Activated CD8-positive, alpha-beta memory T cell treated with anti-CD3 and anti-CD28 coated beads, Interleukin-2, amount 50 U/mL, for 1 hour (primary cell): ENCODE results near the gene ZMYND10.
A peak's percentile ranks its signal among the peaks of the same experiment; 100 is the strongest.

ENCODE experiments used
- DNase-seq: peaks from one replicate; pipeline ENCODE4 v3.0.0-alpha.2; 2020; ENCODE audit errors: extremely low read depth

The ZMYND10 gene

GRCh38 chr3:50303013-50303815 is 42.3 kb downstream of the ZMYND10 start, which contains the start of gene HYAL1:
TSS of gene HYAL1 (minus strand) at chr3:50303574. CDS start at chr3:50302956, 618 bp downstream.
- no peak for DNase-seq

DNA sequence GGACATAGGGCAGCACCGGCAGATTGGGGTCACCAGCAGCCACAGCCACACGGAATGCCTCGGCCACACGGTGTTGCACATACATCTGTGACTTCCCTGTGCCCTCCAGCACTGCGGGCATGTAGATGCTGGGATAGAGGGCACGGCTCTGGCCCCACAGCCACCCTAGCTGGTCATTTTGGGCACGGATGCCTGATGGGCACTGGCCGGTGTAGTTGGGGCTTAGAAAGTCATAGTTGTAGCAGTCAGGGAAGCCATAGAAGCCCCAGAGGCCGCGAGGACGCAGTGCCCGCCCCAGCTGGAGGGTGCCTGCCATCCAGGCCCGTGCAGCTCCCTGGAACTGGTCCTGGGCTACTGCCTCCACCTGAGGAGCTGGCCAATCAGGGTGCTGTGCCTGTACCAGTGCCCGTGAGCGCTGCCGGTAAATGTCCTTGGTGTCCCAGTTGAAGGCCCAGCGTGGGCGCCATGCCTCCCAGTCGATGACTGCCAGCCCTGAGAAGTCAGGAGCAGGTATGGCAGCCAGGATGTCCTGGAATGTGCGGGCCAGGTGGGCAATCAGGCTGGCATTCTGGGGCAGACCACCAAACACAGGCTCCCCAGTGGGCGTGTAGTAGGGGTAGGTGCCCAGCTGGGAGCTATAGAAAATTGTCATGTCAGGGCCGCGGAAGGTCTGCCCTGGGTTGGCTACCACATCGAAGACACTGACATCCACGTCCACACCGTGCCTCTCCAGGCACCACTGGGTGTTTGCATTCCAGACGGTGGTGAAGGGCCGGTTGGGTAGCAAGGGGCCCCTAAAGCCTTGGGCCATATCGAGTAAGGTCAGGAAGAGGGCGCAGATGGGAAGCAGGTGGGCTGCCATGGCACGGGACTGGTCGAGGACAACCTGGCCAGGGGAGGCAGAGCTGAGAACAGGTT is 43.2 kb downstream of the ZMYND10 start:
- DNase-seq = no peak

- DNase-seq = no peak
Measured at GRCh38 chr3:50300681-50301254, 44.8 kb downstream of the ZMYND10 start.

- DNase-seq = no peak
Measured at GRCh38 chr3:50299929-50300680, 45.4 kb downstream of the ZMYND10 start.

DNA sequence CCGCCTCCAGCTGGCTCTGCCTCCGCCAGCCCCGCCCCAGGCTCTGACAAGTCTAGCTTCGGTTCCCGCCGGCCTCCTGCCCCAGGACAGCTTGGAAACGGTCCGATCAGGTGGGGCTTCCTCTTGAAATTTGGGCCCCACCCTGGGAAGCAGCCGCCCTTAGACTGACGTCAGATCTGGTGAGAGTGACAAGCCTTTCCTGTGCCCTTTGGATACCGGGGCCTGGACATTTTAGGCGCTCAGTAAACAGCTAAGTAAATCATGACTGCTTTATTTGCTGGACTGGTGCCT is 45.9 kb downstream of the ZMYND10 start:
- DNase-seq = no peak

- peak; percentile 98 for DNase-seq
Measured at GRCh38 chr3:50298836-50299637, 46.5 kb downstream of the ZMYND10 start, which contains the start of the genes HYAL3 and NAA80. TSS of gene HYAL3 (minus strand) at chr3:50299405. CDS start at chr3:50295602, 3,803 bp downstream. TSS of gene NAA80 (minus strand) at chr3:50299405. CDS start at chr3:50297463, 1,942 bp downstream.

DNA sequence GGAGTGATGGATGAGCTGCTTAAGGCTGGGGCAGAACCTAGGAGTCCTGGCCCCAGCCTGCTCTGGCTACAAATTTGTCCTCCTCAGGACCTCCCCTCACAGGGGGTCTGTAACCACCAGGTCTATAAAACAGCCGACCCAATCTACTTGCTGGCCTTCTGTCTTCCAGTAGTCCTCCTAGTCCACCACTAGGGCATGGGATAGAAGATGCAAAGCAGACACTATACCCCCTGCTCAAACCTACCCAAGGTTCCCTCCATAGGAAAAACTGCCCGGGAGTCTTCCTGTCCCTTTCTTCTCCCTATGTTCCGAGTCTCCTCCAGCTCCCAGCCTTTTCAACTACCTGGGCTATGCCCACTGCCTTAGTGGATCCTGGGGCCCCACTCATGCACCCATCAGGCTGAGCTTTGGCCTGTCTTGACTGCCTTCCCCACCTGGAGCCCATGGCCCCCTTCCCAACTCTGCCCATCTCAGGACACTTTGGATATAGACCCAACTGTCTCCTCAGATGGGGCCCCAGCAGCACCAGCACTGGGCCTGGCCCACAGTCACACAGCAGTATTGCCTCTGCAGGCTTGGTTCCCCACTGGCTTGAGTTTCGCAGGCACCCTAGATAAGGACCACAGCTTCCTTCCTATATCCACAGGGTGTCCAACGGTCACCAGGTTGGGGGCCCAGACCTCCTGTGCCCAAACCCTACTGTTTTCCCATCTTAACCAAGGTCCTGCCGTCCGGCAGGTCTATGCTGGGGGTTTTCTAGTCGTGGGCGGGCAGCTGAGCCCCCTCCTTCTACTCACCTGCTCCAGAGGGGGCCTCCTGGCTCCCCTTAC is 47.4 kb downstream of the ZMYND10 start:
- DNase-seq = no peak

GRCh38 chr3:50297384-50297775 is 48.2 kb downstream of the ZMYND10 start:
- no peak for DNase-seq

DNA sequence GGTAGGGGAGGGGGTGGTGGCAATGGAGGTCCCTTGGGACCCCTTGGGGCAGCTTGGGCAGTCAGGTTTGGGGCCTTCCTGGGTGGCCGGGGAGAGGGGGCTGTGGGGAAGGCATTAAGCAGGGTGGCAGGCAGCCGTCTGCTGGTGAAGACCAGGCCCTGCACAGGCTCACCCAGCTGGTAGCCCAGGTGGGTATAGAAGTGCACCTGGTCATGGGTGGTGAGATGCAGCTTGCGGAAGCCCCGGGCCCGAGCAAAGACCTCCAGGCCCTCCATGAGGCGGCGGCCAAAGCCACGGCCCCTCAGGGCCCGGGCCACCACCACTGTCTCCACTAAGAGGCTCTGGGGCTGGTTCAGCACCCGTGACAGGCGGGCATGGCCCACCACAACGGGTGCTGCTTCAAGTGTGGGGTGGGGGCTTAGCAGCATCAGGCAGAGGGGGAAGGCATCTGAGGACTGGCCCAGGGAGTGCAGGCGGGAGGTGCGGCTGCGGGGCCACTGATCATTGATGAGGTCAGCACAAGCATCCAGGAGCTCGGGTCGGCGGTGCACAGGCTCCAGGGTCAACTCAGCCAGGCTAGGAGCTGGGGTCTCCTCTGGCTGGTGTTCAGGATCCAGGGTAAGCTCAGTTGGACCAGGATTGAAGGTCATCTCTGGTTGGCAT is 48.7 kb downstream of the ZMYND10 start:
- DNase-seq = no peak

- DNase-seq = no peak
Measured at GRCh38 chr3:50295553-50296431, 49.7 kb downstream of the ZMYND10 start.

- no peak for DNase-seq
Measured at GRCh38 chr3:50294492-50295403, 50.8 kb downstream of the ZMYND10 start.

DNA sequence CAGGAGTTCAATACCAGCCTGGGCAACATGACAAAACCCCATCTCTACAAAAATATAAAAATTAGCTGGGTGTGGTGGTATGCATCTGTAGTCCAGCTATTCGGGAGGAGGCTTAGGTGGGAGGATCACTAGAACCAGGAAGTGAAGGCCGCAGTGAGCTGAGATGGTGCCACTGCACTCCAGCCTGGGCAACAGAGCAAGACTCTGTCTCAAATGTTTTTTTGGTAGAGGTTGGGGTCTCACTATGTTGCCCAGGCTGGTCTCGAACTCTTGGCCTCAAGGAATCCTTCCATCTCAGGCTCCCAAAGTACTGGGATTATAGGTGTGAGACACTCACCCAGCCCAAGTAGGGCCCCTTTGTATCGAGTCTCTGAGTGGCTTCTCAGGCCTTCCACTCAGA is 51.4 kb downstream of the ZMYND10 start:
- no peak for DNase-seq

GRCh38 chr3:50293079-50293801 is 52.3 kb downstream of the ZMYND10 start:
- DNase-seq = no peak

DNA sequence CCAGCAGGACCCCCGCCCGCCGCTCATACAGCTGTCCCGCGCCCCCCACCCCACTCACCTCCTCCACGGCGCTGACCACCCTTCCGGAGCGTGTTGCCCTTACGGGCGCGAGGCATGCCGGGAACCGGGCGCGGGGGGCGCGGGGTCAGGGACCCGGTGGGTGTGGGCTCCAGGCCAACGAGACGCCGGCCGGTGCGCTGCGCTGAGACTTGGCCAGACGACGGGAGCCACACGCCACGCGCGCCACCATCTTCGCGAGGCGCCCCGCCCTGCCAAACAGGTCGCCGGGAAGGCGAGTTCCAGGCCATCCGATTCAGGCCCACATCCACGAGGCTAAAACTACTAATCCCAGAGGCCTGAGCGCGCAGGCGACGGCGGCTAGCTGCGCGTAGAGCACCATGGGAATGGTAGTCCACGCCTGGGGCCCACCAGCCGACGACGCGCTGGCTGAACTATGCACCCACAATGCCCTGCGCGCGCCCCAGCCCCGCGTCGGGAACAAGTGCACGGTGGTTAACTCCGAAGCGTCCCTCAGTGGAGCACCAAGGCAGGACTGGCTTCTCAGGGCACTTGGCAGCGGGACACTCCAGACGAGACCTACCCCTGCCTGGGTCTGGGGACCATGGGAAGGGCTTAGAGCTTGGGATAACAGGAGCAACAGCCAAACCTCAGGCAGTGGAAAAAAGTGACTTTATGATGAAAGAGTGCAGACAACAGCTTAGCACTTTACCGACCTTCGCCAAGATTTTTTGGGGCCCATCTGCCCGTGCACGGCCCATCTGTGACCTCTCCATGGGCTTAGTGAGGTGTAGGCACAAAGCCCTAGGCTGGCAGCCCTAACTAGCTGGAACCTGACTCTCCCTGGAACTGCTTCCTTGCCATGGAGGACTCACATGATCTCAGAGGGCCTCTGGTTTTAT is 53.1 kb downstream of the ZMYND10 start, which contains the start of gene IFRD2:
TSS of gene IFRD2 (minus strand) at position 271 of the 920 bp plus-strand sequence. CDS start at position 116, 155 bp downstream.
- DNase-seq = peak; percentile 86
